ENCODE measurements around the gene RAB23.

The RAB23 gene

GRCh38 chr6:57183336-57183735 is 38.8 kb downstream of the RAB23 start:
- no peak overlapping the region for H2AFZ ChIP-seq (ENCODE audit: low read length)
- no peak overlapping the region for H3K4me3 ChIP-seq (ENCODE audit: low read length, poor library complexity, severe bottlenecking)
- H4K20me1 ChIP-seq (ENCODE audit: insufficient read depth, low read length, poor library complexity, severe bottlenecking): peaks cover 33% of the 10 kb centered on the region
- H3K79me2 ChIP-seq (ENCODE audit: insufficient read depth, low read length): peaks cover 42% of the 10 kb centered on the region
- peaks cover 49% of the 10 kb centered on the region for H3K36me3 ChIP-seq (ENCODE audit: insufficient read depth, low read length)
- TF ChIP-seq EZH2phosphoT487 (IDR thresholded peaks at IDR 0.05; ENCODE audit: borderline replicate concordance): no peak
- TF ChIP-seq CTCF (conservative IDR thresholded peaks at IDR 0.05; ENCODE audit: low read length): no peak
- no peaks in the 10 kb centered on the region for H3K9me2 ChIP-seq (replicated peaks; ENCODE audit: low read depth, low read length)
- no peak overlapping the region for H3K9ac ChIP-seq (ENCODE audit: low read depth, low read length, poor library complexity, severe bottlenecking)
- no peaks in the 10 kb centered on the region for H3K27me3 ChIP-seq (ENCODE audit: insufficient read depth, low read length, poor library complexity, severe bottlenecking)
- H3K4me1 ChIP-seq (ENCODE audit: insufficient read depth, low read length, poor library complexity, severe bottlenecking): peaks cover 21% of the 10 kb centered on the region
- H3K9me3 ChIP-seq (ENCODE audit: insufficient read depth, low read depth, low read length): no peaks in the 10 kb centered on the region
- no peak overlapping the region for H3K4me2 ChIP-seq (ENCODE audit: low read depth, low read length, poor library complexity, severe bottlenecking)
- H3F3A ChIP-seq (ENCODE audit: low read depth): peaks cover 2% of the 10 kb centered on the region; the same call in 1 of the 2 replicates

- Histone ChIP-seq H3K27me3 (ENCODE audit: insufficient read depth, low read length, poor library complexity, severe bottlenecking) (no peaks in the 10 kb centered on the region), H3F3A (ENCODE audit: low read depth) (peaks cover 2% of the 10 kb centered on the region; the same call in 1 of the 2 replicates), H2AFZ (ENCODE audit: low read length) (no peak overlapping the region), H3K9ac (ENCODE audit: low read depth, low read length, poor library complexity, severe bottlenecking) (no peak overlapping the region), H3K4me1 (ENCODE audit: insufficient read depth, low read length, poor library complexity, severe bottlenecking) (peaks cover 32% of the 10 kb centered on the region), H3K79me2 (ENCODE audit: insufficient read depth, low read length) (peaks cover 55% of the 10 kb centered on the region), H3K9me2 (replicated peaks; ENCODE audit: low read depth, low read length) (no peaks in the 10 kb centered on the region), H3K4me2 (ENCODE audit: low read depth, low read length, poor library complexity, severe bottlenecking) (no peak overlapping the region), H4K20me1 (ENCODE audit: insufficient read depth, low read length, poor library complexity, severe bottlenecking) (peaks cover 46% of the 10 kb centered on the region), H3K36me3 (ENCODE audit: insufficient read depth, low read length) (peaks cover 45% of the 10 kb centered on the region), H3K4me3 (ENCODE audit: low read length, poor library complexity, severe bottlenecking) (no peak overlapping the region), H3K9me3 (ENCODE audit: insufficient read depth, low read depth, low read length) (no peaks in the 10 kb centered on the region)
- TF ChIP-seq CTCF (conservative IDR thresholded peaks at IDR 0.05; ENCODE audit: low read length) (no peak), EZH2phosphoT487 (IDR thresholded peaks at IDR 0.05; ENCODE audit: borderline replicate concordance) (no peak)
Observed at GRCh38 chr6:57182017-57182432, 40.1 kb downstream of the RAB23 start.

GRCh38 chr6:57180596-57180995 is 41.5 kb downstream of the RAB23 start:
- Histone ChIP-seq H3F3A (ENCODE audit: low read depth) (peaks cover 2% of the 10 kb centered on the region; the same call in 1 of the 2 replicates), H3K4me1 (ENCODE audit: insufficient read depth, low read length, poor library complexity, severe bottlenecking) (peaks cover 46% of the 10 kb centered on the region), H3K4me2 (ENCODE audit: low read depth, low read length, poor library complexity, severe bottlenecking) (peak overlapping the region; percentile 94), H4K20me1 (ENCODE audit: insufficient read depth, low read length, poor library complexity, severe bottlenecking) (peaks cover 60% of the 10 kb centered on the region), H2AFZ (ENCODE audit: low read length) (no peak overlapping the region), H3K9me3 (ENCODE audit: insufficient read depth, low read depth, low read length) (no peaks in the 10 kb centered on the region), H3K9ac (ENCODE audit: low read depth, low read length, poor library complexity, severe bottlenecking) (no peak overlapping the region), H3K79me2 (ENCODE audit: insufficient read depth, low read length) (peaks cover 67% of the 10 kb centered on the region), H3K9me2 (replicated peaks; ENCODE audit: low read depth, low read length) (no peaks in the 10 kb centered on the region), H3K27me3 (ENCODE audit: insufficient read depth, low read length, poor library complexity, severe bottlenecking) (no peaks in the 10 kb centered on the region), H3K4me3 (ENCODE audit: low read length, poor library complexity, severe bottlenecking) (no peak overlapping the region), H3K36me3 (ENCODE audit: insufficient read depth, low read length) (peaks cover 41% of the 10 kb centered on the region)
- TF ChIP-seq CTCF (conservative IDR thresholded peaks at IDR 0.05; ENCODE audit: low read length) (no peak), EZH2phosphoT487 (IDR thresholded peaks at IDR 0.05; ENCODE audit: borderline replicate concordance) (no peak)

Data from Loucy (cell line).